Measurements from ENCODE around the gene MRPL54. TPM values are rescaled to one million over a fixed set of nuclear protein-coding genes. Genes with fewer than 3 reads are reported as not detected.

The MRPL54 gene
- total RNA-seq, 1 experiment from 2014 or later, result 67.1 TPM

- Histone ChIP-seq H3K9me3 (ENCODE audit: control insufficient read depth in 1 of 2, insufficient read depth in 1 of 2, low read depth in 1 of 2, low read length in 2 of 2) (no peaks in the 10 kb centered on the region), H4K20me1 (ENCODE audit: insufficient read depth) (no peaks in the 10 kb centered on the region), H3K27me3 (ENCODE audit: insufficient read depth, low read length) (no peaks in the 10 kb centered on the region), H2AFZ (ENCODE audit: low read depth, low read length, poor library complexity, severe bottlenecking) (no peak overlapping the region), H3K4me2 (ENCODE audit: low read length) (no peak overlapping the region), H3K4me1 (ENCODE audit: control insufficient read depth in 1 of 2, insufficient read depth in 2 of 2, low read length in 2 of 2) (peaks cover 0 to 1% of the 10 kb centered on the region in 2 experiments; a peak in 1 of 4 replicates), H3K4me3 (replicated peaks in 1 of 2; ENCODE audit: low read depth in 1 of 2, low read length in 2 of 2) (no peak overlapping the region), H3K36me3 (ENCODE audit: control insufficient read depth in 1 of 2, insufficient read depth in 2 of 2, low read length in 2 of 2) (no peaks in the 10 kb centered on the region), H3K27ac (ENCODE audit: low read depth, low read length) (no peak overlapping the region), H3K9ac (ENCODE audit: low read length) (no peak overlapping the region), H3K9me2 (ENCODE audit: insufficient read depth) (no peaks in the 10 kb centered on the region), H3K79me2 (ENCODE audit: insufficient read depth, low read length) (no peaks in the 10 kb centered on the region)
- ATAC-seq, result no peak
- DNase-seq (ENCODE audit: low read depth, low spot score), result no peak
- ChIA-PET POLR2A (interaction anchor here (0.6 kb wide), 1 partner anchor 162 kb away, joined by 5 read pairs; no protein-coding TSS in a partner anchor), RAD21 (ENCODE audit: low non-redundant PET in 1 of 2, low total read pairs in 2 of 2, uncharacterized antibody in 2 of 2, unreplicated experiment in 2 of 2) (no interaction called here), CTCF (no interaction called here)
- TF ChIP-seq REST (IDR thresholded peaks at IDR 0.05; ENCODE audit: low read depth) (no peak), EZH2 (IDR thresholded peaks at IDR 0.05) (no peak), ATF3 (IDR thresholded peaks at IDR 0.05) (no peak), POLR2A (IDR thresholded peaks at IDR 0.05; ENCODE audit: borderline replicate concordance, extremely low read depth, insufficient read depth, insufficient read length) (no peak), JUND (IDR thresholded peaks at IDR 0.05) (no peak), ZBTB33 (IDR thresholded peaks at IDR 0.05; ENCODE audit: extremely low read depth, insufficient replicate concordance, low read length) (no peak), MAX (IDR thresholded peaks at IDR 0.05) (no peak), FOSL1 (IDR thresholded peaks at IDR 0.05; ENCODE audit: low read depth) (no peak)
- no TSS peak for BruUV-seq (replicated peaks)
- intact Hi-C loops (cut with micrococcal nuclease), result no loop called here
Measured at GRCh38 chr19:3816566-3817218, 54.2 kb downstream of the MRPL54 start.

Other genes with a start within 250 kb of the MRPL54 start
- 1.2 TPM for gene TEKTIP1, start 223.5 kb upstream of the MRPL54 start, total RNA-seq (2021; ENCODE audit: unreplicated experiment)
- 131 TPM for gene MFSD12, start 205.1 kb upstream of the MRPL54 start, total RNA-seq (2021; ENCODE audit: unreplicated experiment)
- gene HMG20B, start 189.7 kb upstream of the MRPL54 start, total RNA-seq (2021; ENCODE audit: unreplicated experiment), result 186 TPM
- not detected for gene GIPC3, start 177.2 kb upstream of the MRPL54 start, total RNA-seq (2021; ENCODE audit: unreplicated experiment)
- gene TBXA2R, start 155.8 kb upstream of the MRPL54 start, total RNA-seq (2021; ENCODE audit: unreplicated experiment), result 2.3 TPM
- gene CACTIN, start 135.9 kb upstream of the MRPL54 start, total RNA-seq (2021; ENCODE audit: unreplicated experiment), result 33.2 TPM
- gene PIP5K1C, start 62.2 kb upstream of the MRPL54 start, total RNA-seq (2021; ENCODE audit: unreplicated experiment), result 26.9 TPM
- gene TJP3, start 54.3 kb upstream of the MRPL54 start, total RNA-seq (2021; ENCODE audit: unreplicated experiment), result 69.6 TPM
- 29.5 TPM for gene APBA3, start 990 bp upstream of the MRPL54 start, total RNA-seq (2021; ENCODE audit: unreplicated experiment)
- gene RAX2, start 9.5 kb downstream of the MRPL54 start, total RNA-seq (2021; ENCODE audit: unreplicated experiment), result not detected
- gene MATK, start 23.7 kb downstream of the MRPL54 start, total RNA-seq (2021; ENCODE audit: unreplicated experiment), result not detected
- 0.34 TPM for gene ZFR2, start 106.4 kb downstream of the MRPL54 start, total RNA-seq (2021; ENCODE audit: unreplicated experiment)
- not detected for gene ATCAY, start 118.0 kb downstream of the MRPL54 start, total RNA-seq (2021; ENCODE audit: unreplicated experiment)
- gene NMRK2, start 170.4 kb downstream of the MRPL54 start, total RNA-seq (2021; ENCODE audit: unreplicated experiment), result not detected
- 54.8 TPM for gene DAPK3, start 208.4 kb downstream of the MRPL54 start, total RNA-seq (2021; ENCODE audit: unreplicated experiment)
- gene EEF2, start 222.8 kb downstream of the MRPL54 start, total RNA-seq (2021; ENCODE audit: unreplicated experiment), result 3,796 TPM
- gene PIAS4, start 245.1 kb downstream of the MRPL54 start, total RNA-seq (2021; ENCODE audit: unreplicated experiment), result 28.4 TPM

Data from HCT116 (cell line).